Activated B cell treated with CpG ODN at 0.5 μM for 24 hours (primary cell): ENCODE data around the gene ZC3H18. TPM values are rescaled to one million over a fixed set of nuclear protein-coding genes. Genes with fewer than 3 reads are reported as not detected.

Experiments
- ATAC-seq: fragments of 200-7000 bp; cut with Tn5 transposase; one replicate; pipeline ENCODE4 v1.10.0; 2021; ENCODE audit warnings: low read depth, mild to moderate bottlenecking, moderate library complexity
- CTCF ChIA-PET: fragments of 350-600 bp; sonication (Branson Sonifier 250); formaldehyde crosslinking; loops from one replicate; lab custom pipeline; 2021; ENCODE audit warnings: antibody characterized with exemption; lab: Charles Lee
- POLR2A ChIA-PET: fragments of 350-600 bp; sonication (Branson Sonifier 250); formaldehyde crosslinking; loops from one replicate; lab custom pipeline; 2021; ENCODE audit warnings: antibody characterized with exemption; lab: Charles Lee
- DNase-seq: peaks from one replicate; pipeline ENCODE4 v3.0.0; 2022
- H3K27ac Mint-ChIP-seq: one replicate; pipeline ENCODE4 v1.8.0; 2020; ENCODE audit warnings: mixed read lengths
- H3K27me3 Mint-ChIP-seq: one replicate; pipeline ENCODE4 v1.8.0; 2021; ENCODE audit warnings: mixed read lengths
- H3K36me3 Mint-ChIP-seq: one replicate; pipeline ENCODE4 v1.8.0; 2021; ENCODE audit warnings: low read depth, mixed read lengths
- H3K4me1 Mint-ChIP-seq: one replicate; pipeline ENCODE4 v1.8.0; 2021; ENCODE audit warnings: mixed read lengths
- H3K4me3 Mint-ChIP-seq: one replicate; pipeline ENCODE4 v1.8.0; 2020; ENCODE audit warnings: mild to moderate bottlenecking, mixed read lengths
- H3K9me3 Mint-ChIP-seq: one replicate; pipeline ENCODE4 v1.8.0; 2020; ENCODE audit warnings: mixed read lengths
- intact Hi-C: fragments of 100-400 bp; cut with micrococcal nuclease; formaldehyde crosslinking; loops from one replicate; pipeline ENCODE4 v1.15.1; 2024
- total RNA-seq: library from RNA; stranded (reverse); gene quantifications from 2 replicates; pipeline ENCODE4 v1.2.3, GENCODE V29; 2022
- TF ChIP-seq, protein P1 (sequence below): fragments of 200-600 bp; IDR thresholded peaks from one replicate; pipeline ENCODE4 v1.8.0; 2022; ENCODE audit warnings: antibody characterized with exemption, mild to moderate bottlenecking

Gene ZC3H18
- total RNA-seq, 1 donor from 2014 or later = 74.2 TPM

DNA sequence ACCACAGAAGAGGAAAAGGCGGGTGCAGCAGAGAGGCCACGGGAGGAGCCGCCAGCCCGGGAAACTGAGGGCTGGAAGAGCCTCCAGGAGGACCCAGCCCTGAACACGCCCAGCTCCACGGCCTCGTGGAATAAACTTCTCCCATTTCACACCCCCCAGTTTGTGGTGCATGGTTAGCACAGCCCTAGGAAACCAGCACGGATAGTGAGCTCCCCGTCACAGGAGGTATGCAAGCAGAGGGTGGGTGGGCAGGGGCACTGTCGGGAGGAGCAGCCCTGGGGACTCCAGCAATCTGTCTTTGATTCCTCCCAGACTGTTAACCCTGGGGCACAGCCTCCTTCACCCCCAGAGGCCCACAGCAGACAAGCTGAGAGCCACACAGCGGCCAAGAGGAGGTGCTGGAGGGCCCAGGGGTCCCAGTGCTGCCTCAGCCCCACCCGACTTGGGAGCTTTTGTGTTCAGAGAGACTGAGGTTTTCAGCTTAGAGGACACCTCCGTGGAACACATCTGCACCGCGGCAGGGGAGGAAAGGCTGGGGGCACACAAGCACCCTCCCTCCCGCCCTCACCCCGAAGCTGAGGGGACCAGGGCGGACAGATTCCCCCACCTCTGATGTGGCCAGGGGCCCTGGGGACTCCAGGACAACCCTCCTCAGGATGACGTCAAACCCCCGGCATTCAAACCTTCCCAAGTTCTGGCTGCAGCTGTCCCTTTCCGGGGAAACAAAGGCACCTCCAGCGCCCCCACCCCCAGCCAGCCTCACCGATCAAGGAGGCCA is 66.5 kb downstream of the ZC3H18 start:
- H3K4me3 Mint-ChIP-seq = no peak overlapping the region
- peaks cover 5% of the 10 kb centered on the region for H3K36me3 Mint-ChIP-seq
- H3K27me3 Mint-ChIP-seq = no peaks in the 10 kb centered on the region
- DNase-seq (no peak), ATAC-seq (no peak)
- H3K4me1 Mint-ChIP-seq = peaks cover 72% of the 10 kb centered on the region
- TF ChIP-seq, protein P1, sequence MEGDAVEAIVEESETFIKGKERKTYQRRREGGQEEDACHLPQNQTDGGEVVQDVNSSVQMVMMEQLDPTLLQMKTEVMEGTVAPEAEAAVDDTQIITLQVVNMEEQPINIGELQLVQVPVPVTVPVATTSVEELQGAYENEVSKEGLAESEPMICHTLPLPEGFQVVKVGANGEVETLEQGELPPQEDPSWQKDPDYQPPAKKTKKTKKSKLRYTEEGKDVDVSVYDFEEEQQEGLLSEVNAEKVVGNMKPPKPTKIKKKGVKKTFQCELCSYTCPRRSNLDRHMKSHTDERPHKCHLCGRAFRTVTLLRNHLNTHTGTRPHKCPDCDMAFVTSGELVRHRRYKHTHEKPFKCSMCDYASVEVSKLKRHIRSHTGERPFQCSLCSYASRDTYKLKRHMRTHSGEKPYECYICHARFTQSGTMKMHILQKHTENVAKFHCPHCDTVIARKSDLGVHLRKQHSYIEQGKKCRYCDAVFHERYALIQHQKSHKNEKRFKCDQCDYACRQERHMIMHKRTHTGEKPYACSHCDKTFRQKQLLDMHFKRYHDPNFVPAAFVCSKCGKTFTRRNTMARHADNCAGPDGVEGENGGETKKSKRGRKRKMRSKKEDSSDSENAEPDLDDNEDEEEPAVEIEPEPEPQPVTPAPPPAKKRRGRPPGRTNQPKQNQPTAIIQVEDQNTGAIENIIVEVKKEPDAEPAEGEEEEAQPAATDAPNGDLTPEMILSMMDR = no peak
- ChIA-PET CTCF (interaction anchor here (0.9 to 1.0 kb wide), 3 partner anchors 11 to 101 kb away, joined by 3 to 5 read pairs (median 3); no protein-coding TSS in a partner anchor), POLR2A (interaction anchor here (0.6 to 5.7 kb wide), 4 partner anchors 13 to 65 kb away, joined by 3 to 102 read pairs (median 6); partner anchors contain the start of gene CYBA)
- peak overlapping the region; percentile 81 for H3K27ac Mint-ChIP-seq
- H3K9me3 Mint-ChIP-seq = no peaks in the 10 kb centered on the region
- intact Hi-C loops = loop anchor here (1.0 to 10.0 kb wide), 4 partner anchors 50 to 1252 kb away; partner anchors contain the start of genes FBXO31, PIEZO1, SNAI3 and ZNF778

- no peaks in the 10 kb centered on the region for H3K9me3 Mint-ChIP-seq
- intact Hi-C loops = loop anchor here (10.0 kb wide), 3 partner anchors 146 to 1254 kb away; partner anchors contain the start of genes FBXO31, PIEZO1 and ZNF778
- H3K4me1 Mint-ChIP-seq = peaks cover 74% of the 10 kb centered on the region
- H3K36me3 Mint-ChIP-seq = peaks cover 11% of the 10 kb centered on the region
- CTCF ChIA-PET = interaction anchor here (0.8 to 1.9 kb wide), 3 partner anchors 47 to 99 kb away, joined by 3 to 5 read pairs (median 4); no protein-coding TSS in a partner anchor
- DNase-seq (peak; percentile 39), ATAC-seq (no peak)
- H3K27me3 Mint-ChIP-seq = no peaks in the 10 kb centered on the region
- H3K27ac Mint-ChIP-seq = peak within 1 kb of the TSS; percentile 18
- TF ChIP-seq, protein P1 = no peak
- peak within 1 kb of the TSS; percentile 38 for H3K4me3 Mint-ChIP-seq
- POLR2A ChIA-PET = interaction anchor here (0.6 to 5.7 kb wide), 7 partner anchors 11 to 831 kb away, joined by 3 to 102 read pairs (median 5); partner anchors contain the start of genes CYBA and MVD
Measured at GRCh38 chr16:88638323-88639230, 68.4 kb downstream of the ZC3H18 start, which contains the start of gene IL17C. TSS of gene IL17C (plus strand) at chr16:88638572. CDS start at chr16:88638642, 70 bp downstream.

- H3K36me3 Mint-ChIP-seq = peaks cover 19% of the 10 kb centered on the region
- peaks cover 80% of the 10 kb centered on the region for H3K4me1 Mint-ChIP-seq
- ATAC-seq (peak; percentile 25), DNase-seq (peak; percentile 40)
- no peaks in the 10 kb centered on the region for H3K9me3 Mint-ChIP-seq
- TF ChIP-seq, protein P1 = no peak
- H3K4me3 Mint-ChIP-seq = no peak overlapping the region
- intact Hi-C loops = loop anchor here (1.0 to 10.0 kb wide), 4 partner anchors 12 to 1255 kb away; partner anchors contain the start of genes CYBA, FBXO31, PIEZO1 and ZNF778
- CTCF ChIA-PET = interaction anchor here (0.8 to 1.9 kb wide), 3 partner anchors 46 to 98 kb away, joined by 3 to 5 read pairs (median 4); no protein-coding TSS in a partner anchor
- H3K27ac Mint-ChIP-seq = peak overlapping the region; percentile 54
- POLR2A ChIA-PET = interaction anchor here (0.6 to 5.7 kb wide), 6 partner anchors 10 to 61 kb away, joined by 3 to 102 read pairs (median 6); partner anchors contain the start of genes CYBA and MVD
- no peaks in the 10 kb centered on the region for H3K27me3 Mint-ChIP-seq
Measured at GRCh38 chr16:88639231-88640038, 69.2 kb downstream of the ZC3H18 start.

GRCh38 chr16:88640039-88640495 is 69.9 kb downstream of the ZC3H18 start:
- H3K27ac Mint-ChIP-seq = peak overlapping the region; percentile 54
- peak; percentile 5 for ATAC-seq
- no peaks in the 10 kb centered on the region for H3K27me3 Mint-ChIP-seq
- no peak for DNase-seq
- peak overlapping the region; percentile 67 for H3K4me3 Mint-ChIP-seq
- H3K9me3 Mint-ChIP-seq = no peaks in the 10 kb centered on the region
- H3K36me3 Mint-ChIP-seq = peaks cover 26% of the 10 kb centered on the region
- TF ChIP-seq, protein P1 = no peak
- peaks cover 84% of the 10 kb centered on the region for H3K4me1 Mint-ChIP-seq
- intact Hi-C loops = loop anchor here (1.0 kb wide), 1 partner anchor 11 kb away; the partner anchor contains the start of gene CYBA
- POLR2A ChIA-PET = interaction anchor here (0.6 to 5.7 kb wide), 4 partner anchors 9 to 49 kb away, joined by 3 to 102 read pairs (median 8); partner anchors contain the start of genes CYBA and MVD
- CTCF ChIA-PET = interaction anchor here (1.9 kb wide), 1 partner anchor 45 kb away, joined by 5 read pairs; no protein-coding TSS in a partner anchor
